ENCODE data around the gene UFSP1. TPM values are rescaled to one million over a fixed set of nuclear protein-coding genes. Genes with fewer than 3 reads are reported as not detected.
A peak's percentile ranks its signal among the peaks of the same experiment; 100 is the strongest.

The UFSP1 gene
- total RNA-seq, 2 donors from 2014 or later = 2.2 to 2.7 TPM

DNA sequence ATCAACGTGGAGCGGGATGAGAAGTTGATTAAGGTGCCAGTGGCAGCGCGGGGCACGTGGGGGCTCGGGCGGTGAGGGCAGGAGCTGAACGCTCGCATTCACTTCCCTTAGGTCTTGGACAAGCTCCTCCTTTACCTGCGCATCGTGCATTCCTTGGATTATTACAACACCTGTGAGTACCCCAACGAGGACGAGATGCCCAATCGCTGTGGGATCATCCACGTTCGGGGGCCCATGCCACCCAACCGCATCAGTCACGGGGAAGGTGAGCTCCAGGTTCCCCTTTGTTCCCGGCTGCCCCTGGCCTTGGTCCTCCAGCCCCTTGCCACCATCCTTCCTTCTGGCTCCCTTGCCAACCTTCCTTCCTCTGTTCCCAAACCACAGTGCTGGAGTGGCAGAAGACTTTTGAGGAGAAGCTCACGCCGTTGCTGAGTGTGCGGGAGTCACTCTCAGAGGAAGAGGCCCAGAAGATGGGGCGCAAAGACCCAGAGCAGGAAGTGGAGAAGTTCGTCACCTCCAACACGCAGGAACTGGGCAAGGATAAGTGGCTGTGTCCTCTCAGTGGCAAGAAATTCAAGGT, 2.5 kb downstream of the UFSP1 start:
- DNase-seq (no peak), ATAC-seq (no peak)
- intact Hi-C loops (cut with DNase I, micrococcal nuclease) = no loop called here

- ATAC-seq (no peak), DNase-seq (no peak)
- intact Hi-C loops (cut with DNase I, micrococcal nuclease) = no loop called here
Observed at GRCh38 chr7:100886142-100886935, 3.2 kb downstream of the UFSP1 start.

GRCh38 chr7:100885440-100886141, 3.9 kb downstream of the UFSP1 start:
- ATAC-seq (no peak), DNase-seq (no peak)
- intact Hi-C loops (cut with DNase I, micrococcal nuclease) = no loop called here

DNA sequence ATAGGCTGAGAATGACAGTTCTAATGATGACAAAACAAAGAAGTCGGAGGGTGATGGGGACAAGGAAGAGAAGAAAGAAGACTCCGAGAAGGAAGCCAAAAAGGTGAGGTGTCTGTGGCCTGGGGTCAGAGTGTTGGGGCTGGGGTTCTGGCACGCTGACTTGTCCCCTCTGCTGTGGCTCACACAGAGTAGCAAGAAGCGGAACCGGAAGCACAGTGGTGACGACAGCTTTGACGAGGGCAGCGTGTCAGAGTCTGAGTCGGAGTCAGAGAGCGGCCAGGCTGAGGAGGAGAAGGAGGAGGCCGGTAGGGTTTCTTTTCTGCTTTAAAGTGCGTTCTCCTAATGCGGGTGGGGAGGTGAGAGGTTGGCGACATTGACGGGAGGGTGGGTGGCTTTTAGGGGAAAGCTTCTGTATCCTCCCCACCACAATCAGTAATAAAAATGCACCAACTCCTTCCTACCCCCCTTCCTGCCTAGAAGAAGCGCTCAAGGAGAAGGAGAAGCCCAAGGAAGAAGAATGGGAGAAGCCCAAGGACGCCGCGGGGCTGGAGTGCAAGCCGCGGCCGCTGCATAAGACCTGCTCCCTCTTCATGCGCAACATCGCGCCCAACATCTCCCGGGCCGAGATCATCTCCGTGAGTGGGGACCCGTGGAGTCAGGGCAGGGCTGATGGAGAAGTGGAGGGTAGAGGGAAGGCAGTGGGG, 4.6 kb downstream of the UFSP1 start:
- ATAC-seq (no peak), DNase-seq (no peak)
- intact Hi-C loops (cut with DNase I, micrococcal nuclease) = no loop called here

DNA sequence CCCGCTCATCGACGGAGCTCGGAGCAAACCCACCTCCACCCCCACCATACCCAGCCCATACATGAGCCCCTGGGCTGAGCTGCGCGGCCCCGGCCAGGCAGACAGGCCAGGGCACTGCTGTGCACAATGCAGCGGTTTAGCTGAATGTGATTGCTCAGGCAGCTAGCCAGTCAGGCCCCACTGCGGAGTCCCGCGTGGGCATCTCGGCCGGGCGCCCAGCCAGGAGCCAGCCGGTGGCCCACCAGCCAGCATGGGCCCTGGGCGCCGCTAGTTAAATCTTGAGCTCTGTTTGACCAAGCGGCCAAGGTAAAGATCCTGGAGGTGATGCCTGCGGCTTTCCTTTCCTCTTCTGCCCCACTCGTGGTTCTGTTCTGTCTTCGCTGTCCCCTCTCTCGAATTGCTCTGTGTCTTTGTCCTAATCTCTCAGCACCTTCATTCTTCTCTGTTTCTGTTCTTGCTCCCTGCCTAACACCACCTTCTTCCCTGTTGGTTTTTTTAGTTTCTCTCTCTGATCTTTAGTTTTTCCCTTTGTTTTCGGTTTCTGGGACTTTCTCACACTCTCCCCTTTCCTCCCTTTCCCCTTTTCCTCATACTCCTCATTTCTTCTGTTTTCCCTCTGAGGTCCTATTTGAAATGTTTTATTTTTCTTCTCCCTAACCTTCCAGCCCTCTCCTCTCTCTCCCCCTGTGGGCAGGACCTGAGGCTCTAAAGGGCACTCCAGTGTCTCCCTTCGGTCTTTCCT, 6.6 kb downstream of the UFSP1 start:
- DNase-seq = no peak
- intact Hi-C loops (cut with DNase I, micrococcal nuclease) = no loop called here
- ATAC-seq = no peak

GRCh38 chr7:100882201-100882600, 7.3 kb downstream of the UFSP1 start:
- no peak for DNase-seq
- intact Hi-C loops (cut with DNase I, micrococcal nuclease) = no loop called here
- no peak for ATAC-seq

- intact Hi-C loops (cut with DNase I, micrococcal nuclease) = no loop called here
Observed at GRCh38 chr7:100881136-100881535, 8.4 kb downstream of the UFSP1 start.

GRCh38 chr7:100880645-100881044, 8.9 kb downstream of the UFSP1 start:
- ATAC-seq (no peak), DNase-seq (no peak)
- intact Hi-C loops (cut with DNase I, micrococcal nuclease) = no loop called here

More at GRCh38 chr7:100881136-100881535, 8.4 kb downstream of the UFSP1 start:
- ATAC-seq = no peak
- DNase-seq = no peak

GRCh38 chr7:100879685-100880261, 9.7 kb downstream of the UFSP1 start:
- no peak for ATAC-seq
- intact Hi-C loops (cut with DNase I, micrococcal nuclease) = no loop called here
- DNase-seq = no peak

DNA sequence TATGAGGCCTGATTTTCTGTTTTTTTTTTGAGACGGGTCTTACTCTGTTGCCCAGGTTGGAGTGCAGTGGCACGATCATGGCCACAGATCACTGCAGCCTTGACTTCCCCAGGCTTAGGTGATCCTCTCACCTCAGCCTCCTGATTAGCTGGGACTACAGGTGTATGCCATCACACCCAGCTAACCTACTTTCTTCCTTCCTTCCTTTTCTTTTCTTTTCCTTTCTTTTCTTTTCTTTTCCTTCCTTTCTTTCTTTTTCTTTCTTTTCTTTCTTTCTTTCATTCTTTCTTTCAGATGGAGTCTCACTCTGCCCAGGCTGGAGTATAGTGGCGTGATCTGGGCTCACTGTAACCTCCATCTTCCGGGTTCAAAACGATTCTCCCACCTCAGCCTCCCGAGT, 10.8 kb downstream of the UFSP1 start:
- ATAC-seq (no peak), DNase-seq (no peak)
- intact Hi-C loops (cut with DNase I, micrococcal nuclease) = no loop called here

DNA sequence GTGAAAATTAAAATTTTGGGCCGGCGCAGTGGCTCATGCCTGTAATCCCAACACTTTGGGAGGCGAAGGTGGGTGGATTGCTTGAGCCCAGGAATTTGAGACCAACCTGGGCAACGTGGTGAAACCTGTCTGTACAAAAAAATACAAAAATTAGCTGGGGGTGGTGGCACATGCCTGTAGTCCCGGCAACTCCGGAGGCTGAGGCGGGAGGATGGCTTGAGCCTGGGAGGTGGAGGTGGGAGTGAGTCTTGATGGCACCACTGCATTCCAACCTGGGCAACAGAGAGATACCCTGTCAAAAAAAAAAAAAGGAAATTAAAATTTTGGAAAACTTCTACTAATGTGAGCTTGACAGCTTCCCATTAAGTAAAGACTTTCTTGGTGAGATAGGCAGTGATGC, 11.5 kb downstream of the UFSP1 start:
- no peak for DNase-seq

GRCh38 chr7:100875356-100875751, 14.2 kb downstream of the UFSP1 start:
- ATAC-seq (peak; percentile 51), DNase-seq (no peak)
- intact Hi-C loops (cut with DNase I, micrococcal nuclease) = no loop called here

More for the DNA sequence above, 11.5 kb downstream of the UFSP1 start:
- intact Hi-C loops (cut with DNase I, micrococcal nuclease) = no loop called here
- no peak for ATAC-seq

GRCh38 chr7:100874577-100875355, 14.7 kb downstream of the UFSP1 start, which contains the start of gene SRRT:
TSS of gene SRRT (plus strand) at chr7:100875103. CDS start at chr7:100875591, 488 bp downstream.
- intact Hi-C loops (cut with DNase I, micrococcal nuclease) = no loop called here
- DNase-seq (peak; percentile 98 to 99), ATAC-seq (peak; percentile 95)

GRCh38 chr7:100874300-100874576, 15.3 kb downstream of the UFSP1 start:
- no peak for DNase-seq
- no peak for ATAC-seq
- intact Hi-C loops (cut with DNase I, micrococcal nuclease) = no loop called here

DNA sequence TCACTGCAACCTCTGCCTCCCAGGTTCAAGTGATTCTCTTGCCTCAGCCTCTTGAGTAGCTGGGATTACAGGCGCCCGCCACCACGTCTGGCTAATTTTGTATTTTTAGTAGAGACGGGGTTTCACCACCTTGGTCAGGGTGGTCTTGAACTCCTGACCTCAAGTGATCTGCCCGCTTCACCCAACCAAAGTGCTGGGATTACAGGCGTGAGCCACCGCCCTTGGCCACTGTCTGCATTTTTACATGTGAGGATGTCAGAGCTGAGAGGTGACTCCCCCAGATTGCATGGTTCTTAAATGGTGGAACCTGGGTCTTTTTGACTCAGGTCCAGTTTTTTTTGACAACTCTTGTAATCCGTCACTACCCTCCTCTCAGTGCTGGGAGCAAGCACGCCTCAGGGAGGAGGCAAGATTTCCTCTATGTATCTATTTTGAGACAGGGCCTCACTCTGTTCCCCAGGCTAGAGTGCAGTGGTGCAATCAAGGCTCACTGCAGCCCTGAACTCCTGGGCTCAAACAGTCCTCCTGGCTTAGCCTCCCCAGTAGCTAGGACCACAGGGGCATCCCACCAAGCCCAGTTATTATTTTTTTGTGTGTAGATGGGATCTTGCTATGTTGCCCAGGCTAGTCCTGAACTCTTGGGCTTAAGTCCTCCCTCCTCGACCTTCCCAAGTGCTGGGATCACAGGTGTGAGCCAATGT, 15.8 kb downstream of the UFSP1 start:
- ATAC-seq = no peak
- DNase-seq = no peak
- intact Hi-C loops (cut with DNase I, micrococcal nuclease) = no loop called here

GRCh38 chr7:100867776-100868485, 21.6 kb downstream of the UFSP1 start:
- DNase-seq = peak in 1 of 2 donors; percentile 39
- intact Hi-C loops (cut with DNase I, micrococcal nuclease) = no loop called here
- peak; percentile 7 for ATAC-seq
